ENCODE data around the gene OSBPL8. TPM values are rescaled to one million over a fixed set of nuclear protein-coding genes. Genes with fewer than 3 reads are reported as not detected.

The OSBPL8 gene
- total and polyA plus RNA-seq, 10 of the 15 experiments (the other 5 are each of a cell fraction or from before 2014, with no cell fraction given), result 10.4 to 58.0 (median 32.0) TPM

- ChIA-PET RAD21 (ENCODE audit: unreplicated experiment) (no interaction called here), CTCF (no interaction called here), POLR2A (no interaction called here), SMC1A (ENCODE audit: uncharacterized antibody, unreplicated experiment) (interaction anchor here (1.2 kb wide), 1 partner anchor 9 kb away, joined by 3 read pairs; no protein-coding TSS in a partner anchor)
- no peaks in the 10 kb centered on the region for H3K36me3 ChIP-seq (ENCODE audit: control insufficient read depth in 2 of 2, insufficient read depth in 2 of 2, low read length in 1 of 2)
- in situ Hi-C loops (cut with MboI) (no loop called here), intact Hi-C loops (cut with micrococcal nuclease; ENCODE audit: unreplicated experiment) (no loop called here)
- DNase-seq (ENCODE audit: low read depth, low spot score), result no peak
- no peaks in the 10 kb centered on the region for H3K4me1 ChIP-seq (ENCODE audit: control insufficient read depth, insufficient read depth, low read length)
- H4K20me1 ChIP-seq (ENCODE audit: control insufficient read depth, insufficient read depth), result no peaks in the 10 kb centered on the region
- H3K27ac ChIP-seq (ENCODE audit: control insufficient read depth, insufficient read depth), result no peak overlapping the region
- BruUV-seq (replicated peaks), result no TSS peak
- H3K4me2 ChIP-seq (ENCODE audit: control insufficient read depth, insufficient read depth), result no peak overlapping the region
- TF ChIP-seq SMAD5 (IDR thresholded peaks at IDR 0.05; ENCODE audit: low read depth), result no peak
- TF ChIP-seq GABPA (IDR thresholded peaks at IDR 0.05; ENCODE audit: low read depth), result no peak
- no peak for TF ChIP-seq ZBED1 (IDR thresholded peaks at IDR 0.05; ENCODE audit: borderline replicate concordance)
- no peak for TF ChIP-seq EP300 (IDR thresholded peaks at IDR 0.05; ENCODE audit: borderline replicate concordance in 1 of 2, control insufficient read depth in 1 of 2, low read depth in 2 of 2, low read length in 2 of 2)
- TF ChIP-seq ZBTB33 (IDR thresholded peaks at IDR 0.05), result no peak
- TF ChIP-seq CHD2 (IDR thresholded peaks at IDR 0.05; ENCODE audit: borderline replicate concordance, low read depth, low read length), result no peak
- no peak for TF ChIP-seq CBX3 (IDR thresholded peaks at IDR 0.05; ENCODE audit: borderline replicate concordance, low read depth)
- no peak for TF ChIP-seq NFIC (IDR thresholded peaks at IDR 0.05; ENCODE audit: low read depth, low read length)
- no peak overlapping the region for H3K4me3 ChIP-seq
- H2AFZ ChIP-seq (ENCODE audit: control insufficient read depth, low read depth, low read length), result no peak overlapping the region
- no peaks in the 10 kb centered on the region for H3K27me3 ChIP-seq (replicated peaks in 1 of 2; ENCODE audit: control insufficient read depth in 2 of 2, insufficient read depth in 2 of 2, low read length in 1 of 2)
- no peaks in the 10 kb centered on the region for H3K9me3 ChIP-seq (replicated peaks; ENCODE audit: control insufficient read depth, insufficient read depth, low read length)
- no peak for ATAC-seq
- no peak for FAIRE-seq
- H3K9ac ChIP-seq (ENCODE audit: control insufficient read depth, insufficient read depth, low read length), result no peak overlapping the region
- H3K79me2 ChIP-seq (ENCODE audit: control insufficient read depth, insufficient read depth, low read length), result no peaks in the 10 kb centered on the region
Measured at GRCh38 chr12:76398106-76398505, 161.5 kb downstream of the OSBPL8 start.

Data from GM12878 (cell line).